PC-3 (cell line): ENCODE results near the gene FAM107B. TPM values are rescaled to one million over a fixed set of nuclear protein-coding genes. Genes with fewer than 3 reads are reported as not detected.

Source experiments
- ATAC-seq: fragments of 200-7000 bp; cut with Tn5 transposase; 2 replicates; pipeline ENCODE4 v1.9.1; 2020; ENCODE audit warnings: mild to moderate bottlenecking, moderate library complexity
- Bru-seq: library from RNA; stranded (reverse); fragments of 400-500 nt; gene quantifications from one replicate; lab custom pipeline; 2021; lab: Mats Ljungman, UMichigan
- BruChase-seq, 2 experiments: library from RNA; stranded (reverse); fragments of 400-500 nt; gene quantifications; one replicate each; lab custom pipeline; 2021; lab: Mats Ljungman, UMichigan
- BruUV-seq: library from RNA; stranded (reverse); fragments of 400-500 nt; replicated peaks from 2 replicates; lab custom pipeline; 2021; lab: Mats Ljungman, UMichigan
- CTCF ChIA-PET: fragments of 300-600 bp; sonication (Branson Sonifier 250); formaldehyde crosslinking; loops from one replicate; lab custom pipeline; 2022; ENCODE audit warnings: antibody characterized with exemption; lab: Charles Lee
- POLR2A ChIA-PET: fragments of 300-600 bp; sonication (Branson Sonifier 250); formaldehyde crosslinking; loops from one replicate; lab custom pipeline; 2022; ENCODE audit warnings: antibody characterized with exemption; ENCODE audit not compliant: unreplicated experiment; lab: Charles Lee
- DNase-seq: peaks from one replicate; pipeline ENCODE4 v3.0.0-alpha.2; 2015
- H2AFZ ChIP-seq: fragments of 300-600 bp; sonication (generic); 2 replicates; pipeline ENCODE4 v1.6.0; 2016; ENCODE audit warnings: antibody characterized with exemption, low read length
- H3F3A ChIP-seq: fragments of 300-600 bp; sonication (generic); one replicate; pipeline ENCODE4 v1.6.0; 2017; ENCODE audit warnings: antibody characterized with exemption, low read length, control low read depth, mild to moderate bottlenecking; ENCODE audit not compliant: unreplicated experiment
- H3K27ac ChIP-seq: fragments of 300-600 bp; sonication (generic); 2 replicates; pipeline ENCODE4 v1.5.1; 2016; ENCODE audit warnings: mild to moderate bottlenecking, low read length
- H3K27me3 ChIP-seq: fragments of 300-600 bp; sonication (generic); 2 replicates; pipeline ENCODE4 v1.6.1; 2016; ENCODE audit warnings: low read length, mixed read lengths
- H3K36me3 ChIP-seq: fragments of 300-600 bp; sonication (generic); 2 replicates; pipeline ENCODE4 v1.6.1; 2016; ENCODE audit warnings: low read depth, mixed run types, low read length, mixed read lengths
- H3K4me1 ChIP-seq: fragments of 300-600 bp; sonication (generic); 2 replicates; pipeline ENCODE4 v1.5.1; 2016; ENCODE audit warnings: low read length; ENCODE audit not compliant: insufficient read depth
- H3K4me2 ChIP-seq: fragments of 300-600 bp; sonication (generic); 2 replicates; pipeline ENCODE4 v1.6.0; 2016; ENCODE audit warnings: low read length
- H3K4me3 ChIP-seq: fragments of 300-600 bp; sonication (generic); 2 replicates; pipeline ENCODE4 v1.5.1; 2016; ENCODE audit warnings: mild to moderate bottlenecking, low read length, mixed read lengths
- H3K79me2 ChIP-seq: fragments of 300-600 bp; sonication (generic); 2 replicates; pipeline ENCODE4 v1.6.1; 2017; ENCODE audit warnings: low read length, mixed read lengths
- H3K9ac ChIP-seq: fragments of 300-600 bp; sonication (generic); 2 replicates; pipeline ENCODE4 v1.6.0; 2016; ENCODE audit warnings: mild to moderate bottlenecking, low read length
- H3K9me2 ChIP-seq: fragments of 300-600 bp; sonication (generic); replicated peaks from 2 replicates; pipeline ENCODE4 v1.6.1; 2016; ENCODE audit warnings: mixed run types, low read length, mixed read lengths
- H3K9me3 ChIP-seq: fragments of 300-600 bp; sonication (generic); 2 replicates; pipeline ENCODE4 v1.6.1; 2016; ENCODE audit warnings: low read length, mixed read lengths
- H4K20me1 ChIP-seq: fragments of 300-600 bp; sonication (generic); 2 replicates; pipeline ENCODE4 v1.6.1; 2016; ENCODE audit warnings: low read length, mixed read lengths
- CTCF ChIP-seq: fragments of 300-600 bp; sonication (generic); conservative IDR thresholded peaks from 2 replicates; pipeline ENCODE4 v1.5.1; 2017; ENCODE audit warnings: antibody characterized with exemption, low read depth, mild to moderate bottlenecking, low read length
- EZH2 ChIP-seq: fragments of 300-600 bp; sonication (generic); IDR thresholded peaks from one replicate; pipeline ENCODE4 v1.6.1; 2017; ENCODE audit warnings: antibody characterized with exemption, mild to moderate bottlenecking, low read length; ENCODE audit not compliant: unreplicated experiment
- EZH2phosphoT487 ChIP-seq: fragments of 300-600 bp; sonication (generic); IDR thresholded peaks from 2 replicates; pipeline ENCODE4 v1.6.1; 2018; ENCODE audit warnings: mild to moderate bottlenecking, antibody characterized with exemption, low read length, borderline replicate concordance
- intact Hi-C: fragments of 100-400 bp; cut with micrococcal nuclease; formaldehyde crosslinking; loops from 2 replicates; pipeline ENCODE4 v1.9.0; 2023
- long read RNA-seq: library from polyadenylated mRNA; unstranded; transcript quantifications from one replicate; pipeline ENCODE4 v2.0.0, GENCODE V29; 2021; ENCODE audit not compliant: unreplicated experiment
- total RNA-seq: library from RNA; depleted of rRNA; stranded (reverse); fragments of >200 nt; gene quantifications from 2 replicates; pipeline ENCODE4 v1.2.3, GENCODE V29; 2014; rRNA removed

Gene FAM107B
- total RNA-seq (33.5 and 36.6 TPM in 2 replicates), Bru-seq, nascent RNA (percentile 79 among the genes with signal in this experiment), BruChase-seq, experiment 1, labeled RNA remaining after a 6-hour chase (percentile 76 among the genes with signal in this experiment), BruChase-seq, experiment 2, labeled RNA remaining after a 2-hour chase (percentile 69 among the genes with signal in this experiment)
- long read RNA-seq, transcript FAM107B-205 (5 exons, 2,374 nt): minor isoform, 23 of 129 reads
- long read RNA-seq, transcript FAM107B-211 (4 exons, 2,633 nt): major isoform, 76 of 129 reads
- long read RNA-seq, partial matches to known transcripts: 2 of 129 reads
- long read RNA-seq, other reads (novel, unspliced or antisense): 24 of 129 reads

GRCh38 chr10:14774797-14775196, at the start of gene FAM107B:
Gene FAM107B (minus strand): TSS chr10:14774897. CDS start chr10:14774663, 234 bp downstream.
- H3K27me3 ChIP-seq: no peaks in the 10 kb centered on the region
- POLR2A ChIA-PET: no interaction called here
- intact Hi-C loops: loop anchor here (5.0 kb wide), 1 partner anchor 102 kb away; no protein-coding TSS in a partner anchor
- no peak within 1 kb of the TSS for H3K9ac ChIP-seq
- no peak within 1 kb of the TSS for H2AFZ ChIP-seq
- no peaks in the 10 kb centered on the region for H3K9me2 ChIP-seq
- H3K27ac ChIP-seq: no peak within 1 kb of the TSS
- H3K36me3 ChIP-seq: no peaks in the 10 kb centered on the region
- BruUV-seq: no TSS peak
- CTCF ChIA-PET: no interaction called here
- TF ChIP-seq CTCF: no peak
- no peak for TF ChIP-seq EZH2phosphoT487
- TF ChIP-seq EZH2: no peak
- no peak within 1 kb of the TSS for H3K4me2 ChIP-seq
- no peaks in the 10 kb centered on the region for H3K79me2 ChIP-seq
- no peaks in the 10 kb centered on the region for H4K20me1 ChIP-seq
- DNase-seq (no peak), ATAC-seq (no peak)
- H3F3A ChIP-seq: no peaks in the 10 kb centered on the region
- H3K9me3 ChIP-seq: no peaks in the 10 kb centered on the region
- H3K4me3 ChIP-seq: no peak within 1 kb of the TSS
- peaks cover 18% of the 10 kb centered on the region for H3K4me1 ChIP-seq

- no peaks in the 10 kb centered on the region for H3K9me2 ChIP-seq
- no peaks in the 10 kb centered on the region for H3K27me3 ChIP-seq
- no peak overlapping the region for H3K9ac ChIP-seq
- H3F3A ChIP-seq: no peaks in the 10 kb centered on the region
- H3K4me3 ChIP-seq: no peak overlapping the region
- DNase-seq: no peak
- H3K36me3 ChIP-seq: no peaks in the 10 kb centered on the region
- POLR2A ChIA-PET: no interaction called here
- no peak overlapping the region for H3K27ac ChIP-seq
- no TSS peak for BruUV-seq
- H3K9me3 ChIP-seq: no peaks in the 10 kb centered on the region
- H3K4me1 ChIP-seq: peaks cover 19% of the 10 kb centered on the region
- H4K20me1 ChIP-seq: no peaks in the 10 kb centered on the region
- CTCF ChIA-PET: interaction anchor here (0.7 to 0.8 kb wide), 2 partner anchors 264 to 290 kb away, joined by 3 read pairs; no protein-coding TSS in a partner anchor
- H2AFZ ChIP-seq: no peak overlapping the region
- TF ChIP-seq EZH2 (no peak), CTCF (no peak), EZH2phosphoT487 (no peak)
- intact Hi-C loops: loop anchor here (1.0 to 5.0 kb wide), 6 partner anchors 152 to 697 kb away; no protein-coding TSS in a partner anchor
- no peaks in the 10 kb centered on the region for H3K79me2 ChIP-seq
- H3K4me2 ChIP-seq: no peak overlapping the region
- ATAC-seq: no peak
Measured at GRCh38 chr10:14823966-14824365, 49.3 kb upstream of the FAM107B start.
